HG02840 (cell line): ENCODE data around the gene SERINC2.
A peak's percentile ranks its signal among the peaks of the same experiment; 100 is the strongest.

Experiments
- ATAC-seq: cut with Tn5 transposase; IDR thresholded peaks from one replicate; pipeline ENCODE4 v1.9.1; 2021; ENCODE audit warnings: mild to moderate bottlenecking, moderate library complexity, moderate number of reproducible peaks; ENCODE audit not compliant: unreplicated experiment, low FRiP score

SERINC2 gene

DNA sequence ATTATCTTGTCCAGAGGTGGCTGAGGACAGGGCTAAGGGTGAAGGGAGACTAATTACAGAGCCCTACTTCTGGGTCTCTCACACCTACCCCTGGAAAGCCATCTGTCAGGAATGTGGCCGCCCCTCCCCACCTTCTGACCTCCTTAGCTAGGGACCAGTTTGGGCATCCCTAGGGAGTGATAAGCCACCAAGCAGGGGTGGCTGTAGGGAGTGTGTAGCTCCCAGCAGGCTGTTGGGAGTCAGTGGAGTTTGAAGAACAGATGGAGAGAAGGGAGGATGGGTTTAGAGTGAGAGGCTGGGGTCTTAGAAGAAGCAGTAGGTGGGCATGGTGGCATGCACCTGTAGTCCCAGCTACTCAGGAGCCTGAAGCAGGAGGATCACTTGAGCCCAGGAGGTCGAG lies 808 bp upstream of the SERINC2 start:
- no peak for ATAC-seq

- ATAC-seq: no peak
Measured at GRCh38 chr1:31413405-31414001, 490 bp downstream of the SERINC2 start.

- no peak for ATAC-seq
Measured at GRCh38 chr1:31414980-31415370, 2.0 kb downstream of the SERINC2 start.

DNA sequence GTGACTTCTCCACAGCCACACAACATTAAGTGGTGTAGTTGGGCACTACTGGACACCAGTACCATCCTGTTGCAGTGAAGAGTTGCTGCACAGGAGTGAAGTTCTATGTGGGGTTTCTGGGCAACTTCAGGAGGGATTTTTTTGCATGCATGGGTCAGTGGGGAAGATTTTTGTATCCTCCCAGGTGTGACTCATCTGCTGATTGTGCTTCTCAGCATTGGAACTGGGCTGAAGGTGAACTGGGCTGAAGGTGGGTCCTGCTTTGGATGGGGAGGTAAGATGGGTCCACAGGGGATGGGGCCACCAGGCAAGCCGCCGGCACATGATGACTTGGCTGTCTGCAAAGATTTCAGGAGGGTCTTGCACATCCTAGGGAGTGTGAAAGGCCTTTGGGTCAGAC lies 2.6 kb downstream of the SERINC2 start:
- no peak for ATAC-seq

DNA sequence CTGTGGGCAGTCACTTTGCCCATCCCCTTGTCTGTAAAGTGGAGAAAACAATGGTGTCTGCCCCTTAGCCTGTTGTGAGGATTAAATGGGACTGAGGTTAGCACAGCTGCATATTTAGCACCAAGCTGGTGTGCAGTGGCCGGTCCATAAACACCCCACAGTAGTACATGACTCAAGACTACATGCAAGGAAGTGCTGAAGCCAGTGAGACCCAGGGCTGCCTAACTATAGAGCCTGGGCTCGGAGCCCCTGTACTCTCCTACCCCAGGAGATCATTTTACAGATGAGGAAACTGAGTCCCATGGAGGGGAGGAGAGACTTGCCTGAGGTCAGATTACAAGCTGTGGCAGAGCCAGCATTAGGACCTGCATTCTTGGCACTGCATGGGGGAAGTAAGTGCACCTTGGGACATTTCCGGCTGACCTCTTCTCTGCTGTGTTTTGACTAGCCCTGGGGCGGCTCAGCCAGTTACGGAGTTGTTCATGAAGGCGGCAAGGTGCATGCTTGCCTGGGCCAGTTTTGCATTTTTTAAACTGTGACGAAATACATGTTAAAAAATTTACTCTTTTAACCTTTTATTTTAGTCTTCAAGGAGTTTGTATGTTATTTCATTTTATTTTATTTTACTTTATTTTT lies 3.2 kb downstream of the SERINC2 start:
- no peak for ATAC-seq

- ATAC-seq: no peak
Measured at GRCh38 chr1:31417148-31417547, 4.1 kb downstream of the SERINC2 start.

- no peak for ATAC-seq
Measured at GRCh38 chr1:31418626-31419323, 5.8 kb downstream of the SERINC2 start.

DNA sequence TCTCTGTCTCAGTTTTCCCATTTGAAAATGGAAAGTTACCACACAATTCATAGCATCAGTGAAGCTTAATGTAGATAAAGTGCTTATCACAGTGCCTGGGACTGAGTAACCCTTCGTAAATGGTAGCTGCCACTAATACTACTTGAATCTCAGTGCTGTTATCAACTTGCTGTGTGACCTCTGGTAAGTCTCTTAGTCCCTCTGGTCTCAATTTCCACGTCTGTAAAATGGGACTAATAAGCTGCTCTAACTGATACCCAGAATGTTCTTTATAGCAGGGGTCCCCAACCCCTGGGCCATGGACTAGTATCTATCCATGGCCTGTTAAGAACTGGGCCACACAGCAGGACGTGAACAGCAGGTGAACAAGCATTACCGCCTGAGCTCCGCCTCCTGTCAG lies 7.7 kb downstream of the SERINC2 start:
- ATAC-seq: no peak

DNA sequence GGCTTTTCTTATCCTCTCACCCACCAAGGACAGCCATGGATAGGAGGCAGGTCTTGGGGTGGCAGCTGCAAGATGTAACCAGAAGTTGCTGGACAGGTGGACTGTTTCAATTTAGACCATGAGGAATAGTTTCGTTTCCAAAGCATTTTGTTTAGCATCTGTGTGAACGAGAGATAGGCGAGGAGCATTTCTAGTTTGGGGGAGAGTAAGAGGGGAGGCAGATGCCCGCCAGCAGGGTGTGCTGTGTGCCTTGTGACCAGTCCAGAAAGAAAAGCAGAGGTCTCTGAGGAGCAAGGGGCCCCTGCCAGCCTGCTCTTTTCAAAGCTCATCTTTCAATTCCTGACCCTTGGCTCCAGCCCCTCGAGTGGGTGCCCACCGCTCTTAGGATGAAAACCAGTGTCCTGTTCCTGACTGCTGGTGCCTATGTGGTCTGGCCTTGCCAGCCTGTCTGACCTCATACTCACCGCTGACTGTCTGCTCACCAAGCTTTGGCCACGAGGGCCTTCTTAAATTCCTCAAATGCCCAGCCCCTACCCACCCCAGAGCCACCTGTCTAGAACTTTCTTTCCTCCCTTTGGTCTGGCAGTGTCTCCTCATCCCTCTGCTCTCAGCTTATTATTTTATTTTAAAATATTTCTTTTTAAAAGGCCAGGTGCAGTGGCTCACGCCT lies 8.5 kb downstream of the SERINC2 start:
- ATAC-seq: no peak

DNA sequence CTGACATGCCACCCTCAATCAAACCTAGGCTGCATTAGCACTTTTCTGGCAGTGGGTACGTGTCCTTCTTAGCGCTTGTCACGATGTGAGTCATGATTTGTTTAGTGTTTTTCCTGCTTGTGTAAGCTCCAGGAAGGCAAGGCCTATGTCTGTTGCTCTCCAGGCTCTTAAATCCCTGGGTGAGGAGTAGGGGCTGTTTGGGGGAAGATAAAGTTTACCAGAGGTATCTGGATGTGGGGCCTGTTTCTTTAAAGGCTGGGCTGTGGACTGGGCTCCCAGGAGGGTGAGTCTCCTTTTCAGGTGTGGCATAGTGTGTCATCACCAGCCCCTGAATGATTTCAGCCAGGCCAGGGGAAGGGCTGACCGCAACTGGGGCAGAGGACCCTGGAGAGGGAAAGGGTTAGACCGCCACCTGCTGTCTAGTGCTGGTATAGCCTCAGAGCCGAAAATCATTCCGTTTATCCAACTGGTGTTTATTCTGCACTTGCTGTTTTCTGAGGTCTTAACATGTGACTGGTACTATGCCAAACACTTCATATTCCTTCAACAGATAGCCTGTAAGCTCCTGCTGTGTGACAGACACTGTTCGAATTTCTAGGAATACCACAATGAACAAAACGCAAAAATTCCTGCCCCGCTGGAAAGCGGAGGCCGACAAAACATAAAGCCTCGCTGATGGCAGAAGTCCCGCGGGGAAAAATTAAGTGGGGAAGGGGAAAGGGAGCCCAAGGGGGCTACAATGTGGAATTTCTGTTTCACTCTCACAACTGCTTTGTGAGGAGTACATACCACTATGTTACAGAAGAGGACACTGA lies 9.7 kb downstream of the SERINC2 start:
- ATAC-seq: no peak

- peak; percentile 83 for ATAC-seq
Measured at GRCh38 chr1:31423418-31423947, 10.5 kb downstream of the SERINC2 start.

DNA sequence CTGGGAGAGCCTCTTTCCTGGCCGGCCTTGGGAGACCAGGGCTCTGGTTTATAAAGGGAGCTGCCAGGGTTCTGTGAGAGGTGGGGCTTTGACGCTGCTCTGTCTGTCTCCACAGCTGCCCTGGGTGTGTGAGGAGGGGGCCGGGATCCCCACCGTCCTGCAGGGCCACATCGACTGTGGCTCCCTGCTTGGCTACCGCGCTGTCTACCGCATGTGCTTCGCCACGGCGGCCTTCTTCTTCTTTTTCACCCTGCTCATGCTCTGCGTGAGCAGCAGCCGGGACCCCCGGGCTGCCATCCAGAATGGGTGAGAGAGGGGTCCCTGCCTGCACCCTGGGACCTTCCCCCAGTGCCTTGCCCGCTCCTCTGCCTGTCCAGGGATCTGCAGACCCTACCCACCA lies 11.6 kb downstream of the SERINC2 start:
- ATAC-seq: no peak

DNA sequence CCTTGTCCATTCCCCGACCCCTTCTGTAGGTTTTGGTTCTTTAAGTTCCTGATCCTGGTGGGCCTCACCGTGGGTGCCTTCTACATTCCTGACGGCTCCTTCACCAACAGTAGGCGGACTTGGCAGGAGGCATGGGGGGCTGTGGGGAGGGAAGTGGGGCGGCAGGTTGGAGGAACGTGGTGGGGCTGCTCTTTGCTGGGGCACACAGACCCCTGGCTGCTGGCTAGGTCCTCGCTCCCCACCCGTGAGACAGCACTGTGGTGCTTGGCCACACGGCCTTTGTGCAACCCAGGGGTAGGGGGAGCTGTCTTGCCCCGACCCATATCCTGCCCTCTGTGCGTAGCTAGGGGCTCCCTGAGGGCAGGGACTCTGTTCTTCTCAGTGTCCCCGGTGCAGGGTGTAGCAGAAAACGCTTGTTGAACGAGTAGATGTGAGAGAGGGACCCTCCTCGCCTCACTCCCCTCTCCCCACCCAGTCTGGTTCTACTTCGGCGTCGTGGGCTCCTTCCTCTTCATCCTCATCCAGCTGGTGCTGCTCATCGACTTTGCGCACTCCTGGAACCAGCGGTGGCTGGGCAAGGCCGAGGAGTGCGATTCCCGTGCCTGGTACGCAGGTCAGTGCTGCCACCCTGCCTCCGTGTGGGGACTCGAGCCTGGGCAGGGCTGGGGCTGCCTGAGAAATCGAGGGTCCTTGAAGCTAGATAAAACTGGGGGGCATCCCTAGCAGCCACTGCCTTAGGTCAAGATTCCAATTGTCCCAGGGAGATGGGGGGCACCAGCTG lies 12.5 kb downstream of the SERINC2 start:
- ATAC-seq: no peak

DNA sequence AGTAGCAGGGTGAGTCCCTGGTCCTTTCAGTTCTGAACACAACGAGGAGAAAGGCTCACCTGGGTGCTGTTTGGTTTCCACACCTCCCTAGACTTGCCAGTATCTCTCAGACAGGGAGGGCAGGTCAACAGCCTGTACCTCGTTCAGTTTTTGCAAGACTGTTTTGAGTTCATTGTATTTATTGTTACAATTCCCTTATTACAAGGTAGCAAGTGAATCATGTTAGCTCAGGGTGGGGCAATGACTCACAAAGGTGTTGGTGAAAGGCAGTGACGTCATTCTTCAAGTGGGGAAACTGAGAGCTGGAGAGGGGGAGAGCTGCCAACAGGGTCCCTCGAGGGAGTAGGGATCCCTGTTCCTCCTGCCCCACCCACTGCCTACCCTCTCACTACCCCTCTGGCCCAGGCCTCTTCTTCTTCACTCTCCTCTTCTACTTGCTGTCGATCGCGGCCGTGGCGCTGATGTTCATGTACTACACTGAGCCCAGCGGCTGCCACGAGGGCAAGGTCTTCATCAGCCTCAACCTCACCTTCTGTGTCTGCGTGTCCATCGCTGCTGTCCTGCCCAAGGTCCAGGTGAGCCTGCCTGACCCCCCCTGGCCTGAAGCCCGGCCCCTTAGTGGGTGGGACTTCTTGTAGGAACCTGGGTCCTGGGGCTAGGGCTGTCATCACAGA lies 13.4 kb downstream of the SERINC2 start:
- ATAC-seq: no peak

- ATAC-seq: no peak
Measured at GRCh38 chr1:31427322-31427721, 14.3 kb downstream of the SERINC2 start.

- ATAC-seq: no peak
Measured at GRCh38 chr1:31428436-31429221, 15.6 kb downstream of the SERINC2 start.

DNA sequence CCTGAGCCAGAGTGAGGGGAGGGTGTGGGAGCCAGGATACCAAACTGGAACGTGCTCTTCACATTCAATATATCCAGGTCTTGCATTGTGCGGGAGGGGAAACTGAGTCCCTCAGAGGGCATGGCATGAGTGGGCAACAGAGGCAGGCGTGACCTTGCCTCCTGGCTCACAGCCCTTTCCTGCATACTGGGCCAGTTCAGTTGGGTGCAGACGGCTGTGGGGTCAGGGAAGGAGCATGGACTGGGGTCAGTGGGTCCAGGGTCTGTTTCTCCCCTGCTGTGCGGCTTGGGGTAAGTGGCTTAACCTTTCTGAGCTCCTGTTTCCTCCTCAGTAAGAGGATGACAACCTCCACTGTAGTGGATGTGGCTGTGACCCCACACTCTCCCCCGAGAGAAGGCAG lies 16.6 kb downstream of the SERINC2 start:
- ATAC-seq: no peak
